ENCODE results near the gene BLCAP. TPM values are rescaled to one million over a fixed set of nuclear protein-coding genes. Genes with fewer than 3 reads are reported as not detected.

Gene BLCAP
- total RNA-seq, 3 donors from 2014 or later (not counting 1 experiment from before 2014, with no cell fraction given), result 60.4 to 80.1 (median 77.9) TPM

GRCh38 chr20:37506152-37506725 lies 21.4 kb downstream of the BLCAP start:
- Mint-ChIP-seq H3K4me3 (no peak overlapping the region), H3K27me3 (ENCODE audit: low read depth in 2 of 2) (no peaks in the 10 kb centered on the region), H3K27ac (no peak overlapping the region), H3K4me1 (peaks cover 5 to 7% of the 10 kb centered on the region in 2 donors), H3K36me3 (no peaks in the 10 kb centered on the region), H3K9me3 (no peaks in the 10 kb centered on the region)
- H3K36me3 ChIP-seq (ENCODE audit: control insufficient read depth, insufficient read depth, low read length), result peaks cover 8% of the 10 kb centered on the region
- 91% methylated on average over 4 of the region's 4 CpGs for WGBS (ENCODE audit: insufficient coverage)
- no peak overlapping the region for H3K27ac ChIP-seq (ENCODE audit: low read length)
- H3K4me1 ChIP-seq (ENCODE audit: control insufficient read depth, insufficient read depth, low read length), result peaks cover 3% of the 10 kb centered on the region
- TF ChIP-seq, protein P1, sequence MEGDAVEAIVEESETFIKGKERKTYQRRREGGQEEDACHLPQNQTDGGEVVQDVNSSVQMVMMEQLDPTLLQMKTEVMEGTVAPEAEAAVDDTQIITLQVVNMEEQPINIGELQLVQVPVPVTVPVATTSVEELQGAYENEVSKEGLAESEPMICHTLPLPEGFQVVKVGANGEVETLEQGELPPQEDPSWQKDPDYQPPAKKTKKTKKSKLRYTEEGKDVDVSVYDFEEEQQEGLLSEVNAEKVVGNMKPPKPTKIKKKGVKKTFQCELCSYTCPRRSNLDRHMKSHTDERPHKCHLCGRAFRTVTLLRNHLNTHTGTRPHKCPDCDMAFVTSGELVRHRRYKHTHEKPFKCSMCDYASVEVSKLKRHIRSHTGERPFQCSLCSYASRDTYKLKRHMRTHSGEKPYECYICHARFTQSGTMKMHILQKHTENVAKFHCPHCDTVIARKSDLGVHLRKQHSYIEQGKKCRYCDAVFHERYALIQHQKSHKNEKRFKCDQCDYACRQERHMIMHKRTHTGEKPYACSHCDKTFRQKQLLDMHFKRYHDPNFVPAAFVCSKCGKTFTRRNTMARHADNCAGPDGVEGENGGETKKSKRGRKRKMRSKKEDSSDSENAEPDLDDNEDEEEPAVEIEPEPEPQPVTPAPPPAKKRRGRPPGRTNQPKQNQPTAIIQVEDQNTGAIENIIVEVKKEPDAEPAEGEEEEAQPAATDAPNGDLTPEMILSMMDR (IDR thresholded peaks at IDR 0.05), result no peak
- no peak for ATAC-seq
- no peaks in the 10 kb centered on the region for H3K9me3 ChIP-seq (ENCODE audit: control insufficient read depth, insufficient read depth, low read length)
- H3K27me3 ChIP-seq (ENCODE audit: control insufficient read depth, insufficient read depth, low read length), result no peaks in the 10 kb centered on the region
- DNase-seq, result no peak
- intact Hi-C loops (cut with micrococcal nuclease), result no loop called here
- H3K4me3 ChIP-seq (ENCODE audit: low read length), result no peak overlapping the region

DNA sequence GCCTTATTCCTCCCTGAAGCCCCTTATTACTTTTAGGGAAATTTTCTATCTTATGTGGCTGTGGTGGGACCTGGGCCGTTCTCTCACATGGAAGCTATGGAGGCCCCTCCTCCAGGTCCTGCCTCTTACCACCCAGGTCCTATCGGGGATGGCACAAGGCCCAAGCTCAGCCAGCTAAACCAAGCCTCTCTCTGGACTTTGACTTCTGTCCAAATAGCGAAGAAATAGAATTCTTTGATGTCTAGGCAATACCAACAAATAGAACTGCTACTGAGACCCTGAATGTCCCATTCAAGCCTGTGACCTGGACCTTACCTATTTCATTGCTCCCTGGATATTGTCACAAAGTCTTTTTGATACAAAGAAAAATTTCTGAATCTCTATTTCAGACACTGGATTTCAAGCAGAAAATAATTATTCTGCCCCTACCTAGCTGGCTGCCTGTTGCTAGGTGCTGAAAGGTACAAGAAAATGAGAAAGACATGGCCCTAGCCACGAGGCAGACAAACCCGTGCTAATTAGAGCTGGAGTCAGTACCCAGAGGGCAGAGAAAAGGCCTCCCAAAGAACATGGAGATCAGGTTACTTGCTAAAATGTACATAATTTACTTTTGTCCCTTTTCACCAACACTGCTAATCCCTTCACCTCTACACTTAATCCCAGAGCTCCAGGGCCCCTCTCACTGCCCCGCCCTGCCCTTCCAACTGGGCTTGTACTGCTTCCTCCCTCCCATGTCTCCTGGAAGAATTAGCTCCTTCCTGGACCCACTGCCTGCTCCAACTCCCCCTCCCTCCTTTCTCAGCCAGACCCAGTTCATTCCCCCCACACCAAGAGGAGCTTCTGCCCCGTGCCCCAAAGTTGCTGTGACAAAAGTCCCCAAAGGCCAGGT lies 22.2 kb downstream of the BLCAP start:
- Histone ChIP-seq H3K9me3 (ENCODE audit: control insufficient read depth, insufficient read depth, low read length) (no peaks in the 10 kb centered on the region), H3K36me3 (ENCODE audit: control insufficient read depth, insufficient read depth, low read length) (peaks cover 8% of the 10 kb centered on the region), H3K4me1 (ENCODE audit: control insufficient read depth, insufficient read depth, low read length) (peaks cover 3% of the 10 kb centered on the region), H3K27ac (ENCODE audit: low read length) (no peak overlapping the region), H3K4me3 (ENCODE audit: low read length) (no peak overlapping the region), H3K27me3 (ENCODE audit: control insufficient read depth, insufficient read depth, low read length) (no peaks in the 10 kb centered on the region)
- no peaks in the 10 kb centered on the region for H3K9me3 Mint-ChIP-seq
- no peak overlapping the region for H3K4me3 Mint-ChIP-seq
- intact Hi-C loops (cut with micrococcal nuclease), result no loop called here
- no peak overlapping the region for H3K27ac Mint-ChIP-seq
- H3K27me3 Mint-ChIP-seq (ENCODE audit: low read depth in 2 of 2), result no peaks in the 10 kb centered on the region
- H3K4me1 Mint-ChIP-seq, result peaks cover 2 to 4% of the 10 kb centered on the region in 2 donors
- DNase-seq, result no peak
- WGBS (ENCODE audit: insufficient coverage), result 91% methylated on average over 7 of the region's 7 CpGs
- TF ChIP-seq, protein P1 (IDR thresholded peaks at IDR 0.05), result no peak
- H3K36me3 Mint-ChIP-seq, result no peaks in the 10 kb centered on the region
- ATAC-seq, result no peak

DNA sequence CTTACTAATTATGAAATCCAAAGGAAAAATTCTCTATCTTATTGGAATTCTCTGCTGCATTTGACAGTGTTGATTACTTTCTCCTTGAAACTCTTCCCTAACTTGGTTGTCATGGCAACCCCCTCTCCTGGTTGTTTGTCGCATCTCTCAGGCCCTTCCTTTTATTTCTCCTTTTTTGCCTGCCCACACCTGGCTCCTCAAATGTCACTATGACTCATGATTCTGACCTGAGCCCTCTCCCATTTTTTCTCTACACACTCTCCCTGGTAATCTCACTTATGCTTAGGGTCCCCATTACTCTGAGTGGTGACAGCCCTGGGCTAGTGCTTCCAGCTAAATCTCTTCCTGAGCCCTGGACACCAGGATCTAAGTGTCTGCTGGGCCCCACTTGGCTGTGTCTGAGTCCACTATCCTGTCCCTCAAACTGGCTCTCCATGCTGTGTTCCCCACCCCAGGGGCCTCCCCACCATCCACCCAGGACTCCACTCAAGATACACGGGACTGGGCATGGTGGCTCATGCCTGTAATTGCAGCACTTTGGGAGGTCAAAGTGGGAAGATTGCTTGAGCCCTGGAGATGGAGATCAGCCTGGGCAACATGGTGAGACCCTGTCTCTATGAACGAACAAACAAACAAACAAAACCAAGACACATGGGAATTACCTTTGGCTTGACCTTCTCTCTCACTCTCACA lies 23.1 kb downstream of the BLCAP start:
- H3K36me3 ChIP-seq (ENCODE audit: control insufficient read depth, insufficient read depth, low read length), result peaks cover 8% of the 10 kb centered on the region
- TF ChIP-seq, protein P1 (IDR thresholded peaks at IDR 0.05), result no peak
- no peak overlapping the region for H3K4me3 Mint-ChIP-seq
- WGBS (ENCODE audit: insufficient coverage), result 63% methylated on average over 3 of the region's 3 CpGs
- intact Hi-C loops (cut with micrococcal nuclease), result no loop called here
- no peak overlapping the region for H3K27ac Mint-ChIP-seq
- no peaks in the 10 kb centered on the region for H3K9me3 ChIP-seq (ENCODE audit: control insufficient read depth, insufficient read depth, low read length)
- ATAC-seq (no peak), DNase-seq (no peak)
- no peaks in the 10 kb centered on the region for H3K27me3 ChIP-seq (ENCODE audit: control insufficient read depth, insufficient read depth, low read length)
- no peak overlapping the region for H3K27ac ChIP-seq (ENCODE audit: low read length)
- H3K9me3 Mint-ChIP-seq, result no peaks in the 10 kb centered on the region
- no peak overlapping the region for H3K4me3 ChIP-seq (ENCODE audit: low read length)
- H3K4me1 Mint-ChIP-seq, result no peaks in the 10 kb centered on the region
- H3K27me3 Mint-ChIP-seq (ENCODE audit: low read depth in 2 of 2), result no peaks in the 10 kb centered on the region
- peaks cover 3% of the 10 kb centered on the region for H3K4me1 ChIP-seq (ENCODE audit: control insufficient read depth, insufficient read depth, low read length)
- no peaks in the 10 kb centered on the region for H3K36me3 Mint-ChIP-seq

All from natural killer cell (primary cell).